Erythroblast (primary cell): Measurements from ENCODE around the gene C1GALT1.

Experiments used
- GATA1 ChIP-seq: IDR thresholded peaks from 2 replicates; pipeline ENCODE4 v1.6.1; 2011; ENCODE audit warnings: low read depth, mild to moderate bottlenecking, control low read depth, low read length, moderate library complexity
- POLR2A ChIP-seq: IDR thresholded peaks from 2 replicates; pipeline ENCODE4 v1.6.1; 2011; ENCODE audit warnings: mild to moderate bottlenecking, low read length

- TF ChIP-seq POLR2A (no peak), GATA1 (no peak)
These were observed 53.0 kb downstream of the C1GALT1 start for GRCh38 chr7:7235347-7235746.
